Osteoblast (primary cell): ENCODE results near the gene OR2T27. TPM values are rescaled to one million over a fixed set of nuclear protein-coding genes. Genes with fewer than 3 reads are reported as not detected.

Source experiments
- DNase-seq: peaks from one replicate; pipeline ENCODE4 v3.0.0; 2011; ENCODE audit warnings: low spot score, mixed read lengths; ENCODE audit not compliant: insufficient read length; ENCODE audit errors: missing footprints
- H2AFZ ChIP-seq: 2 replicates; pipeline ENCODE4 v1.6.0; 2011; ENCODE audit warnings: mild to moderate bottlenecking, low read length
- H3K27ac ChIP-seq: 2 replicates; pipeline ENCODE4 v1.5.1; 2011; ENCODE audit warnings: mild to moderate bottlenecking, low read depth, low read length, moderate library complexity
- H3K27me3 ChIP-seq: 2 replicates; pipeline ENCODE4 v1.6.0; 2012; ENCODE audit warnings: mild to moderate bottlenecking, control low read depth, inconsistent platforms, low read length, moderate library complexity; ENCODE audit not compliant: insufficient read depth
- H3K36me3 ChIP-seq: 2 replicates; pipeline ENCODE4 v1.5.1; 2011; ENCODE audit warnings: mild to moderate bottlenecking, low read length, control low read depth, moderate library complexity; ENCODE audit not compliant: insufficient read depth
- H3K4me1 ChIP-seq: 2 replicates; pipeline ENCODE4 v1.5.1; 2011; ENCODE audit warnings: mild to moderate bottlenecking, low read length, control low read depth, moderate library complexity; ENCODE audit not compliant: insufficient read depth
- H3K4me2 ChIP-seq: 2 replicates; pipeline ENCODE4 v1.6.0; 2011; ENCODE audit warnings: mild to moderate bottlenecking, low read length; ENCODE audit not compliant: insufficient read depth
- H3K4me3 ChIP-seq: fragments of 200-600 bp; sonication (generic); 3 replicates; pipeline ENCODE4 v1.5.1; 2012; ENCODE audit warnings: mild to moderate bottlenecking, low read length, inconsistent platforms; ENCODE audit not compliant: insufficient read depth
- H3K79me2 ChIP-seq: 2 replicates; pipeline ENCODE4 v1.6.0; 2012; ENCODE audit warnings: mild to moderate bottlenecking, low read length, control low read depth, inconsistent platforms; ENCODE audit not compliant: insufficient read depth
- H3K9me3 ChIP-seq: 2 replicates; pipeline ENCODE4 v1.5.1; 2011; ENCODE audit warnings: low read depth, low read length, control low read depth
- H4K20me1 ChIP-seq: 2 replicates; pipeline ENCODE4 v1.6.0; 2012; ENCODE audit warnings: mild to moderate bottlenecking, low read length, control low read depth; ENCODE audit not compliant: insufficient read depth
- CTCF ChIP-seq: IDR thresholded peaks from 2 replicates; pipeline ENCODE4 v1.5.1; 2011; ENCODE audit warnings: mild to moderate bottlenecking, low read depth, low read length, moderate library complexity; ENCODE audit errors: extremely low read depth
- total RNA-seq: library from RNA; depleted of rRNA; stranded (reverse); fragments of >200 nt; gene quantifications from 2 replicates; pipeline ENCODE4 v1.2.3, GENCODE V29; 2012

Gene OR2T27
- total RNA-seq, 1 donor = not detected

- H3K4me2 ChIP-seq = no peak overlapping the region
- H3K36me3 ChIP-seq = no peaks in the 10 kb centered on the region
- no peak for DNase-seq
- no peak for TF ChIP-seq CTCF
- no peaks in the 10 kb centered on the region for H3K79me2 ChIP-seq
- peaks cover 5% of the 10 kb centered on the region for H3K9me3 ChIP-seq
- H3K27ac ChIP-seq = no peak overlapping the region
- H4K20me1 ChIP-seq = no peaks in the 10 kb centered on the region
- no peak overlapping the region for H3K4me3 ChIP-seq
- no peaks in the 10 kb centered on the region for H3K4me1 ChIP-seq
- no peaks in the 10 kb centered on the region for H3K27me3 ChIP-seq
- H2AFZ ChIP-seq = no peak overlapping the region
Measured at GRCh38 chr1:248695451-248696132, 40.3 kb upstream of the OR2T27 start.

GRCh38 chr1:248691567-248692155 lies 36.3 kb upstream of the OR2T27 start:
- Histone ChIP-seq H3K4me1 (no peaks in the 10 kb centered on the region), H2AFZ (no peak overlapping the region), H3K4me3 (no peak overlapping the region), H3K27ac (no peak overlapping the region), H3K27me3 (no peaks in the 10 kb centered on the region), H3K9me3 (peaks cover 5% of the 10 kb centered on the region), H3K4me2 (no peak overlapping the region), H4K20me1 (no peaks in the 10 kb centered on the region), H3K79me2 (no peaks in the 10 kb centered on the region), H3K36me3 (no peaks in the 10 kb centered on the region)
- DNase-seq = no peak
- no peak for TF ChIP-seq CTCF

GRCh38 chr1:248688527-248689298 lies 33.4 kb upstream of the OR2T27 start:
- Histone ChIP-seq H3K36me3 (no peaks in the 10 kb centered on the region), H3K27me3 (no peaks in the 10 kb centered on the region), H2AFZ (no peak overlapping the region), H3K27ac (no peak overlapping the region), H3K4me3 (no peak overlapping the region), H3K4me2 (no peak overlapping the region), H3K9me3 (peaks cover 5% of the 10 kb centered on the region), H3K79me2 (no peaks in the 10 kb centered on the region), H4K20me1 (no peaks in the 10 kb centered on the region), H3K4me1 (no peaks in the 10 kb centered on the region)
- no peak for DNase-seq
- no peak for TF ChIP-seq CTCF

DNA sequence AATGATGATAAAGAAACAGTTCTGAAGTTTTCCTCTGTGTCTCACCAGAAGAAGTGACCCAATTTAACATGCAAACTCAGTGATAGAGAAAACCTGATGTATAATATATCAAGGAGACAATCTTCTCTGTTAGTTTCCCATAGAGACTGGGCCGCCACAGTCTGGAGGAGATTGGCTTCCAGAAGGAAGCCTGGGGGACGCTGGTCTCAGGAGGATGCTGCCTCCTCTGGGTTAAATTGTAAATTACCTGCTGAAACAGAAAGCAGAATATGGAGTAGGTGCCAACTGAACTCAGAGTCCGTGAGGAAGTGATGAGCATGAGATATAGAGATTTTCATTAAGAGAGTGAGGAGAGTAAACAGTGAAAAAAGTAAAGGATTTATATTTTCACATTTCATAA lies 31.5 kb upstream of the OR2T27 start:
- H4K20me1 ChIP-seq = no peaks in the 10 kb centered on the region
- no peaks in the 10 kb centered on the region for H3K36me3 ChIP-seq
- DNase-seq = no peak
- H3K27me3 ChIP-seq = no peaks in the 10 kb centered on the region
- H2AFZ ChIP-seq = no peak overlapping the region
- peaks cover 1% of the 10 kb centered on the region for H3K9me3 ChIP-seq
- no peak for TF ChIP-seq CTCF
- no peak overlapping the region for H3K4me2 ChIP-seq
- no peak overlapping the region for H3K4me3 ChIP-seq
- no peaks in the 10 kb centered on the region for H3K4me1 ChIP-seq
- H3K79me2 ChIP-seq = no peaks in the 10 kb centered on the region
- no peak overlapping the region for H3K27ac ChIP-seq
